Vagina (tissue), 2 donors: ENCODE results near the gene SLC4A1AP. TPM values are rescaled to one million over a fixed set of nuclear protein-coding genes. Genes with fewer than 3 reads are reported as not detected.

ENCODE experiments used
- DNase-seq, 2 donors: peaks; one replicate each; pipeline ENCODE4 v3.0.0-alpha.2; 2017; ENCODE audit errors: extremely low spot score in 2 of 2
- H3K27ac ChIP-seq: fragments of 200-600 bp; sonication (generic); one replicate; pipeline ENCODE4 v1.5.1; 2019
- H3K27me3 ChIP-seq: fragments of 200-600 bp; sonication (generic); one replicate; pipeline ENCODE4 v1.5.1; 2019
- H3K36me3 ChIP-seq, 2 donors: fragments of 200-600 bp; sonication (generic); one replicate each; pipeline ENCODE4 v1.5.1; 2017 to 2019
- H3K4me1 ChIP-seq: fragments of 200-600 bp; sonication (generic); one replicate; pipeline ENCODE4 v1.5.1; 2019
- H3K4me3 ChIP-seq, 2 donors: fragments of 200-600 bp; sonication (generic); 1 replicate in 1 of 2; 2 replicates in 1 of 2; pipeline ENCODE4 v1.5.1; 2016 to 2019
- H3K9me3 ChIP-seq: fragments of 200-600 bp; sonication (generic); one replicate; pipeline ENCODE4 v1.5.1; 2019
- CTCF ChIP-seq, 3 experiments: fragments of 450-650 bp in 2 of 3; fragments of 200-600 bp in 1 of 3; sonication (generic) in 1 of 3; IDR thresholded peaks; one replicate each; pipeline ENCODE4 v1.5.1; 2017 to 2019; ENCODE audit warnings: antibody characterized with exemption in 3 of 3, mild to moderate bottlenecking in 2 of 3, moderate library complexity in 2 of 3
- POLR2A ChIP-seq, 2 donors: fragments of 450-650 bp; IDR thresholded peaks; one replicate each; pipeline ENCODE4 v1.6.1; 2017; ENCODE audit warnings: antibody characterized with exemption in 2 of 2, mild to moderate bottlenecking in 2 of 2, moderate library complexity in 2 of 2
- POLR2AphosphoS5 ChIP-seq, 2 donors: sonication (generic); formaldehyde crosslinking; IDR thresholded peaks; one replicate each; pipeline ENCODE4 v1.9.0; 2017; ENCODE audit warnings: antibody characterized with exemption in 2 of 2, mild to moderate bottlenecking in 2 of 2, low read depth in 1 of 2; ENCODE audit not compliant: insufficient read depth in 1 of 2
- intact Hi-C: fragments of 100-400 bp; cut with DNase I; formaldehyde crosslinking; loops from one replicate; pipeline ENCODE4 v1.15.1; 2023
- small RNA-seq: library from RNA; depleted of rRNA; stranded (forward); fragments of <200 nt; gene quantifications from one replicate; pipeline ENCODE3, GENCODE V24; 2016
- total RNA-seq: library from RNA; depleted of rRNA; stranded (reverse); fragments of >200 nt; gene quantifications from one replicate; pipeline ENCODE4 v1.2.3, GENCODE V29; 2016

SLC4A1AP gene
- total RNA-seq, 1 donor from 2014 or later, result 21.9 TPM

- Histone ChIP-seq H3K27me3 (no peaks in the 10 kb centered on the region), H3K36me3 (no peaks in the 10 kb centered on the region), H3K4me3 (no peak overlapping the region), H3K27ac (no peak overlapping the region), H3K9me3 (no peaks in the 10 kb centered on the region), H3K4me1 (no peaks in the 10 kb centered on the region)
- no peak for DNase-seq
- intact Hi-C loops, result no loop called here
- no peak for TF ChIP-seq POLR2AphosphoS5 (IDR thresholded peaks at IDR 0.05; ENCODE audit: insufficient read depth in 1 of 2, low read depth in 1 of 2)
- no peak for TF ChIP-seq CTCF (IDR thresholded peaks at IDR 0.05)
- TF ChIP-seq POLR2A (IDR thresholded peaks at IDR 0.05), result no peak
These were observed 78.9 kb downstream of the SLC4A1AP start for GRCh38 chr2:27742571-27742970.

Small RNA genes within 50 kb of the gene (small RNA-seq; reads per million reads assigned to genes)
- gene RF00340, result not detected

Other genes starting within 250 kb of the SLC4A1AP start
- 62.6 TPM for gene NRBP1, start 235.3 kb upstream of the SLC4A1AP start, total RNA-seq
- 3.9 TPM for gene KRTCAP3, start 221.5 kb upstream of the SLC4A1AP start, total RNA-seq
- gene IFT172, start 174.1 kb upstream of the SLC4A1AP start, total RNA-seq, result 30.7 TPM
- gene FNDC4, start 168.7 kb upstream of the SLC4A1AP start, total RNA-seq, result 18.2 TPM
- 0.98 TPM for gene GCKR, start 167.1 kb upstream of the SLC4A1AP start, total RNA-seq
- 35.4 TPM for gene ZNF512, start 80.8 kb upstream of the SLC4A1AP start, total RNA-seq
- gene CCDC121, start 34.9 kb upstream of the SLC4A1AP start, total RNA-seq, result 2.5 TPM
- 30.0 TPM for gene GPN1, start 34.8 kb upstream of the SLC4A1AP start, total RNA-seq
- gene SUPT7L, start 275 bp upstream of the SLC4A1AP start, total RNA-seq, result 26.5 TPM
- gene MRPL33, start 107.8 kb downstream of the SLC4A1AP start, total RNA-seq, result 87.7 TPM
- gene RBKS, start 226.5 kb downstream of the SLC4A1AP start, total RNA-seq, result 2.2 TPM
- 41.0 TPM for gene BABAM2, start 226.8 kb downstream of the SLC4A1AP start, total RNA-seq